ENCODE measurements around the gene IL13.

IL13 gene

DNA sequence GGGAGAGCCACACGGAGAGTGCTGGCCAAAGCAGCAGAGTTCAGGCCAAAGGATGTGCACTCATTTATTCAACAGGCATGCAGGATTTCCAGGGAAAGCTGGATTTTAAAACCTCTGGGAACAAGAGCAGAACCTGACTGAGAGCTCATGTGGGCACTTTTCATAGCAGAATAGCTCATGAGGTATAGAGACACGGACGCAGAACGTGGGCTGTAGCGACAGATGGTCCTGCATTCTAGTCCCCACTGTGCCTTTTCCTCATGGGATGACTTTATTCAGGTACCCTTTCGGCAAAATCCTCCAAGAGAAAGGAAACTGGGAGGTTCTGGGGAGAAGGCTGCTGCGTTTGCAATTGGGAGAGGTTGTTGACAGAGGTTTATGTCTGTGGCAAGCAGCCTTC lies 21.2 kb downstream of the IL13 start:
- DNase-seq (ENCODE audit: extremely low read depth, insufficient read length): no peak
- Histone ChIP-seq H3K27me3 (replicated peaks; ENCODE audit: control insufficient read depth, insufficient read depth, low read length) (no peaks in the 10 kb centered on the region), H3K4me3 (replicated peaks; ENCODE audit: low read depth, low read length) (no peak overlapping the region), H3K36me3 (ENCODE audit: control insufficient read depth, insufficient read depth, low read length) (no peaks in the 10 kb centered on the region)
- TF ChIP-seq, protein P1, sequence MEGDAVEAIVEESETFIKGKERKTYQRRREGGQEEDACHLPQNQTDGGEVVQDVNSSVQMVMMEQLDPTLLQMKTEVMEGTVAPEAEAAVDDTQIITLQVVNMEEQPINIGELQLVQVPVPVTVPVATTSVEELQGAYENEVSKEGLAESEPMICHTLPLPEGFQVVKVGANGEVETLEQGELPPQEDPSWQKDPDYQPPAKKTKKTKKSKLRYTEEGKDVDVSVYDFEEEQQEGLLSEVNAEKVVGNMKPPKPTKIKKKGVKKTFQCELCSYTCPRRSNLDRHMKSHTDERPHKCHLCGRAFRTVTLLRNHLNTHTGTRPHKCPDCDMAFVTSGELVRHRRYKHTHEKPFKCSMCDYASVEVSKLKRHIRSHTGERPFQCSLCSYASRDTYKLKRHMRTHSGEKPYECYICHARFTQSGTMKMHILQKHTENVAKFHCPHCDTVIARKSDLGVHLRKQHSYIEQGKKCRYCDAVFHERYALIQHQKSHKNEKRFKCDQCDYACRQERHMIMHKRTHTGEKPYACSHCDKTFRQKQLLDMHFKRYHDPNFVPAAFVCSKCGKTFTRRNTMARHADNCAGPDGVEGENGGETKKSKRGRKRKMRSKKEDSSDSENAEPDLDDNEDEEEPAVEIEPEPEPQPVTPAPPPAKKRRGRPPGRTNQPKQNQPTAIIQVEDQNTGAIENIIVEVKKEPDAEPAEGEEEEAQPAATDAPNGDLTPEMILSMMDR (IDR thresholded peaks at IDR 0.05; ENCODE audit: insufficient read depth, low read length, poor library complexity, severe bottlenecking): no peak

DNA sequence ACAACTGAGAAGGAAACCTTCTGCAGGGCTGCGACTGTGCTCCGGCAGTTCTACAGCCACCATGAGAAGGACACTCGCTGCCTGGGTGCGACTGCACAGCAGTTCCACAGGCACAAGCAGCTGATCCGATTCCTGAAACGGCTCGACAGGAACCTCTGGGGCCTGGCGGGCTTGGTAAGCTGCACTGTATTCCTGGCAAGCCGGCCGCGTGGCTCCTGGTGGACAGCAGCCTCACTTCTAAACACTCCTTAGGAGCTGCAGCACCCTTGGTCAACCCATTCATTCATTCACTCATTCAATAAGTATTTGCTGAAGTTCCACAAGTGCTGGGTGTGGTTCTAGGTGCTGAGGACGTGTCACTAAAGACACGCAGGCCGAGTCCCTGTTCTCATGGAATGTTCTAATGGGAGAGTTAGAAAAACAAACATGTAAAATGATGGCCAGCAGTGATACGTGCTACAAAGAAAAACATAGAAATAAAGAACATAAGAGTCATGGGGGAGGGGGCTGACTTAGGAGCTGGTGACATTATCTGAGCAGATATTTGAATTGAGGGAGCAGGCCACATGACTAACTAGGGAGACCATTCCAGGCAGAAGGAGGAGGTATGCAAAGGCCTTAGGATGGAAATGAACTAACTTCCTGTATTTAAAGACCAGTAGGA lies 21.9 kb downstream of the IL13 start:
- Histone ChIP-seq H3K36me3 (ENCODE audit: control insufficient read depth, insufficient read depth, low read length) (no peaks in the 10 kb centered on the region), H3K27me3 (replicated peaks; ENCODE audit: control insufficient read depth, insufficient read depth, low read length) (no peaks in the 10 kb centered on the region), H3K4me3 (replicated peaks; ENCODE audit: low read depth, low read length) (no peak overlapping the region)
- no peak for DNase-seq (ENCODE audit: extremely low read depth, insufficient read length)
- TF ChIP-seq, protein P1 (IDR thresholded peaks at IDR 0.05; ENCODE audit: insufficient read depth, low read length, poor library complexity, severe bottlenecking): no peak

DNA sequence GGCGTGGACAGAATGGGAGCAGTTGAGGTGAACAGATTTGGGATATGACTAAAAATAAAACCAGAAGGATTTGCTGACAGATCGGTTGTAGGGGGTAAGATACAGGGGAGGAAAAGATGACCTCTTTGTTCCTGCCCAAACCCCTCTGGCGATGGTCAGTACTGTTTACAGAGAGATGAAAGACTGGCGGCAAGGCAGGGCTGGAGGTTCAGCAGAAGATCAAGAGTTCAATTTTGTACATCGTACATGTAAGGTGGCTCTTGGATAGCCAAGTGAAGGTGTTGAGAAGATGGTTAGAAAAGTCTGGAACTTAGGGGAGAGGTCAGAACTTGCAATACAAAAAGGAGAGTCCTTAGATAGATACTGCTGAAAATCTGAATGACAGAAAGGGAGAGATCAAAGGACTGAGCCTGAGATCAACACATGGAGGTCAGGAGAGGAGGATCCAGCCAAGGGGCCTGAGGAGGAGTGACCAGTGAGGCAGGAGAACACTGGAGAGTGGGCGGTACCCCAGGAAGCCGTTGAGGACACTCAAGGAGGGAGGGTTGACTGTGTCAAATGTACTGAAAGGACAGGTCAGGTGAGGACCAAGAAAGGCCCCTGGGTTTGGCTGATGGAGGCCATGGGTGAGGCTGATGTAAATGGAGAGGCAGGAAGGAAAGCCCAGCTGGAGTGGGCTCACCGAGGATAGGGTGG lies 23.0 kb downstream of the IL13 start:
- no peak overlapping the region for H3K4me3 ChIP-seq (replicated peaks; ENCODE audit: low read depth, low read length)
- no peaks in the 10 kb centered on the region for H3K36me3 ChIP-seq (ENCODE audit: control insufficient read depth, insufficient read depth, low read length)
- TF ChIP-seq, protein P1 (IDR thresholded peaks at IDR 0.05; ENCODE audit: insufficient read depth, low read length, poor library complexity, severe bottlenecking): no peak
- DNase-seq (ENCODE audit: extremely low read depth, insufficient read length): no peak
- H3K27me3 ChIP-seq (replicated peaks; ENCODE audit: control insufficient read depth, insufficient read depth, low read length): no peaks in the 10 kb centered on the region

DNA sequence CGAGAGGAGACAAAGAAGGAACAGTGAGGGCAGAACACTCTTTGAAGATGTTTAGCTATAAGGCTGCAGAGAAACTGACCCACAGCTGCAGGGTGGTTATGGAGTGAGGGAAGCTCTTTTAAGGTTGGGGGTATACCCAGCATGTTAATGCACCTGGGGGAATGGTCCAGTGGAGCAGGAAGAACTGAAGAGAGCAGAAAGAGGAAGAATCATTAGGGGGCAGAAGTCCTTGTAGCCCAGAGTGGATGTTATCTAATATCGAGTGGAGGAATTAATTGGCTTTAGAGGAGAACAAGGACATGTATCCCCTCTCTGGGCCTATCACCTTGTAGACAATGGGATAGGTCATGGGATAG lies 23.5 kb downstream of the IL13 start:
- TF ChIP-seq, protein P1 (IDR thresholded peaks at IDR 0.05; ENCODE audit: insufficient read depth, low read length, poor library complexity, severe bottlenecking): no peak
- DNase-seq (ENCODE audit: extremely low read depth, insufficient read length): no peak
- Histone ChIP-seq H3K27me3 (replicated peaks; ENCODE audit: control insufficient read depth, insufficient read depth, low read length) (no peaks in the 10 kb centered on the region), H3K36me3 (ENCODE audit: control insufficient read depth, insufficient read depth, low read length) (no peaks in the 10 kb centered on the region), H3K4me3 (replicated peaks; ENCODE audit: low read depth, low read length) (no peak overlapping the region)

DNA sequence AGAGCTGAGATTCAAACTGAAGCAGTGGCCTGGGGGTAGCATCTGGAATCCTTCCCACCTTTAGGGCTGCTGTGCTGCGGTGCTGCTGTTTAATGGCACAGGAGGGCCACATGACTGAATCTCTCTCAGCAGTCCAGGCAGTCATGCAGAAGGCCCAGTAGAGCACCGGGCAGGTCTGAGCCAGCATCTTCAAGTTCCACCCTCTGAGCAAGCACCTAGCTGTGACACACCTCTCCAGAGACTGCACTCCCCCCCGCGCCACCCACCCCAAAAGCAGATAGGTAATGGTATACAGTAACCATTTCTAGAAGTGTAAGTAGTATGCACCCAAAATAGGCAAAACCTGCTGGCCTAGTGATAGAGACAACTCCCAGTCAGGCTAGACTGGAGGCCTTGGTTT lies 24.0 kb downstream of the IL13 start:
- TF ChIP-seq, protein P1 (IDR thresholded peaks at IDR 0.05; ENCODE audit: insufficient read depth, low read length, poor library complexity, severe bottlenecking): no peak
- Histone ChIP-seq H3K4me3 (replicated peaks; ENCODE audit: low read depth, low read length) (no peak overlapping the region), H3K36me3 (ENCODE audit: control insufficient read depth, insufficient read depth, low read length) (no peaks in the 10 kb centered on the region), H3K27me3 (replicated peaks; ENCODE audit: control insufficient read depth, insufficient read depth, low read length) (no peaks in the 10 kb centered on the region)
- DNase-seq (ENCODE audit: extremely low read depth, insufficient read length): no peak
